Measurements from ENCODE around the gene TFEB.

TFEB gene

DNA sequence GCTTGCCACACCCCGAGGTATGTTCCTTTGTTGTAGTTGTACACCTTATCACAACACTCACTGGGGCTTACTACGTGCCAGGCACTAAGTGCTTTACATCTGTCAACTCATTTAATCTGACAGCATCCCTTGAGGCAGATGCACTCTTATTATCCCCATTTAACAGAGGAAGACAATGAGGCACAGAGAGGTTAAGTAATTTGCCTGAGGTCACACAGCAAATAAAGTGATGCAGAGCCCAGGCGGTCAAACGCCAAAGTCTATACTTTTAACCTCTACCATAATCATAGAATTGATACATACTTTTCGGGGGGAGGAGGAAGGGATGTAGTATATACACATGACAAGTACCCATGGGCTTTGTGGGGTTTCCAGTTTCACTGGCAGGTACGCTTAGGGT is 59.4 kb downstream of the TFEB start:
- no peak for DNase-seq (ENCODE audit: low read depth, low spot score)

DNA sequence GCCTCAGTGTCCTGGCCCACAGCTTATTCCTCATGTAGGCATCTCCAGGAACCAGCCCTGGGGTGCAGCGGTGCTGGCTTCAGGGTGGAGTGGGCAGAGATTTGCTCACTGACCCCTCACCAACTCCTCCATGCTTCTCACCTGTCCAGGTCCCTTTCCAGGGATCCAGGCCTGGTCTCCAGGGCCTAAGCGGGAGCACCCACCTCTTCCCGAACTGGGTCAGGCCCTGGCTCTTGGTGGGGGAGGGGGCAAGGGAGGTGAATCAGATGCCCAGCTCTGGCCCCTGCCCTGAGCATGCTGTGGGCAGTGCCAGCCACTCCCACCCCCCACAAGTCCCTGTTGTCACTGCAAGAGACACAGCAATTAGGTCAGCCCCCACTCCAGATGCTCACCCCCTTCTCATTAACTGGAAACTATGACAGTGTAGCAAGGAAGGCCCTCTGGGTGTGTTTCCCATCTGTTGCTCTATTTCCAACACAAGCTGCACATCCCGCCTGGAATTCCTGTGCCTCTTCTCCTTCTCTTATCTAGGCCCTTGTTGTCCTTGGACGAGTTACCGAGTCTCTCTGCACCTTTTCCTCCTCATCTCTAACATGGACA is 60.1 kb downstream of the TFEB start:
- DNase-seq (ENCODE audit: low read depth, low spot score) = no peak

DNA sequence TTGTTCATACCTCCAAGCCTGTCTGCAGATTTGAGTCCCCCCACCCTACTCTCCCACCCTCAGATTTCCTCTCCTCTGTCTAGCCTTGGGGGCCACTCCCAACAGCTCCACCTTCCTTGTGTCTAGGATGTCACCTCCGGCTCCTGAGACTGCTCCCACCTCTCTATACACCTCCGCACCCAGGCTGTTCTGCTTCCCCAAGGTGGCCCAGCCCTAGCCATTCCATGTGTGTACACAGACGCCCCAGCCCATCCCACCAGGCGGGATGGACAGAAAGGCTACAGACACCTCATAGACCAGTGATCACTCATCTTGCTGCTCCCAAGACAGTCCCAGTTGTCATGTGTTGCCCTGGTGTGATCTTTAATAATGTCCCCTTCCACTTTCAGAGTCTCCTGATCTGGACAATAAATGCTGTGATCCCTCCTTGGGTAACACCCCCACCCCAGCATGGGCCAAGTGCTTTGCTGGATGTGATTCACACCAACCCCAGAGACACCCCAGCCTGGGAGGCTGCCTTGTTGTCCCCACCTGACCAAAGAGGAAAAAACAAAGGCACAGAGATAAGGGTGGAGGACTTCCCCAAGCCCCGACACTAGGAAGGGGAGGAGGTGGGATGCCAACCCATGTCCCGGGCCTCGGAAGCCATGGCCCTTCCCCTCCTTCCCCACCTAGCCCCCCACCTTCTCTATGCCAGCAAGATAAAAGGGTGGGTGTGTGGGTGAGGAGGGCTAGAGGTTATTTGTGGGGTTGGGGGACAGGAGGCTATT is 61.0 kb downstream of the TFEB start:
- DNase-seq (ENCODE audit: low read depth, low spot score) = no peak

DNA sequence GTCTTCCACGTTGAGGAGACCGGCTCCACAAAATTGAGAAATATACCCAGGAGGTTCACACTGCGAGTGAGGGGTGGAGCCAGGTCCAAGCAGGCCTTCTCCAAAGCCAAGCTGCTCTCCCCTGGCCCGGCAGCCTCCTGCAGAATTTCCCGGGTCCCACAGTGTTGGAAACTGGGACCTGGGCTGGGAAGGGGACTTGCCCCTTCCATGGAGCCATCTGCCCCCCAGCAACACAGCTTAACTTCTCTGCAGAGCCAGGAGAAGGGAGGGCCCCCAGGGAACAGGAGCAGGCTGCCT is 61.8 kb downstream of the TFEB start:
- no peak for DNase-seq (ENCODE audit: low read depth, low spot score)

DNA sequence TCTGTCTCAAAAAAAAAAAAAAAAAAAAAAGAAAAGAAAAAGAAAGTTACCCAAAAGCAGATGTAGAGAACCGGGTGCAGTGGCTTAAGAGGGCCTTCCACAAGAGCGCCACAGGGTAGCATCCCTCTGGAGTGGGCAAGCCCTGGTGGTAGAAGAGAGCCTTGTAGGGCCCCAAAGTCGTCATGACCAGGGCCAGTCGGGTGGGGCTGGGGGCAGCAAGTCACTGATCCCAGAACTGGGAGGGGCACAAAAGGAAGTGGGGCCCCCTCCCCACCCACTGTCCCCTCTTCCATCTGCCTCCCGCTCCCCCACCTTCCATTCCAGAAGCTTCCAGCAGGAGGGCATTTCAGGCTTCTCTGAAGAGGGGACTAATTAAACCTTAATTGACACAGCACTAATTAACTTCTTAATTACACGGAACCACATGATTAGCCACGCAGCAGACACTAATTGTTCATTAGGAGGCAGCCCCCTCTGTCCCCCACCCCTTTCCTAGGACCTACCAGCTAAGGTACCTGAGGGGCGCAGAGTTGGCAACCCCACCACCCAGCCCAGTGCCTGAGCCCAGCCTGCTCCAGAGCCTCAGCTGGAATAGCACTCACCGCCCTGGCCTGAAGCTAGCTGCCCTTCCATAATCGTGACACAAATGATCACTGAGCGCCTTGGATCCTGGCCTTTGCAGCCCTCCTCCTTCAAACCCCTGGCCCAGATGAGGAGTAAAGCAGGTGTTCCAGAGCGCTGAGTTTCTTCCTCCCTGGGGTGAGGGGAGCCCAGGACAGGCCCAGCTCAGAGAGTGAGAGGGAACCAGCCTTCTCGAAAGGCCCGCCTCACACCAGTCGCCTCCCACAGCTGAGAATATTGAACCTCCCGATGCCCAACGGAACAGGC is 62.3 kb downstream of the TFEB start:
- DNase-seq (ENCODE audit: low read depth, low spot score) = no peak

DNA sequence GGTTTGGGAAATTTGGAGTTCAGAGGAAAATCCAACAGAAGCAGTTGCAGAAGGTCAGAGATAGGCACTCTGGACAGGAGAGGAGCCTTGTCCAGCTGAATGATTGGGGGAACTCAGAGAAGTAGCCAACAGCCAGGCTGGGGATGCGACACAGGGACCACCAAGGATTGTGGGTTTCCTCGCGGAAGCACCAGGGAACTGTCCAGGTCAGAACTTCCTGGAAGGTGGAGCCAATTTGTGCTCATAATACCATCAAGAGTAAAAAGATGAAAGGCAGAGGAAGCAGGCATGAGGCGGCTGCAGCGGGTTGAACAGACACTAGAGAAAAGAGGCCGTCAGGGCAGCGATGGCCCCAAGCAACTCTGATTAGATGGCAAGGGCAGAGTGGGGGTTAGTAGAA is 63.4 kb downstream of the TFEB start:
- no peak for DNase-seq (ENCODE audit: low read depth, low spot score)

DNA sequence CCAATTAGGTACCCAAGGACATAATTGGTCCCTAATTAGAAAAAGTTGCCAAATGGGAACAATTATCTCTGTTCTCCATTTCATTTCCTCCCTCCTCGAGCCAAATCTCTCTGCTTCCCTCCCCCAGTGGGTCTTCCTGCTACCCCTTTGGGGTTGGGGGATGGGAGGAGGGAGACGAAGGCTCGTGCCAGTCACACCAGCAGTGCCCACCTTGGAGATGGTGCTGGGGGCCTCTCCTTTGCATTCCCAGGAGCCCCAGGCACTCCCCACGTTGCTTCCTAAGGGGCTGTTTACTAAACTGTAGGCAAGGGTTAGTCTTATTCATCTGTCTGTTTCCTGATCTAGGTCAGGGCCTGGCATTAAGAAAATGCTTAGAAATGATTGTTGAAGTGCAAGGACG is 64.0 kb downstream of the TFEB start:
- DNase-seq (ENCODE audit: low read depth, low spot score) = no peak

DNA sequence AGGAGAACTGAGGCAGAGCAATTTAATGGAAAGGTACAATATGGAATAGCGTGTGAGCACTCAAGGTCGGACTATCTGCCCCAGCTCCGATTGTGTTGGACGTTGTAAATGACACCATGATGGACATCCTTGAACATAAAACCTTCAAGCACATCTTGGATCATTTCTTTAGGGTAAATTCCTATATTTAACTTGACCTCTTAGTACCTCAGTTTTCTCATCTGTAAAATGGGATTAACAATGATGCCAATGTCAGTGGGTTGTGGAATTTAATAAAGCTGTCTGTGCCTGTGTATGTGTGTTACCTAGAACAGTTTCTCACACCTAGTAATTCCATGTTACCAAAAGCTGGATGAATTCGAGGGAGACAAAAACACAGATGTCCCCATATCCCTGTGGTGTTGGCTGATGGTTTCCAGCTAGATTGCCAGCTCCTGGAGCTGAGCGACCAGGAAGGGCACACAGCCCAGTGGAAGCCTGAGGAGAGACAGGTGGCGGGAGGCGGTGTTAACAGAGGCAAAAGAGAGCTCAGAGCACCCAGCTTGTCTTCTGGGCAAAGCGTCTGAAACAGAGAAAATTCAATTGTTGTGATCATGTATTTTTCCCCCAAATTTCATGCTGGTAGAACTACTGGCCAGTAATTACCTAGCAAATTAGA is 64.6 kb downstream of the TFEB start:
- DNase-seq (ENCODE audit: low read depth, low spot score) = no peak

DNA sequence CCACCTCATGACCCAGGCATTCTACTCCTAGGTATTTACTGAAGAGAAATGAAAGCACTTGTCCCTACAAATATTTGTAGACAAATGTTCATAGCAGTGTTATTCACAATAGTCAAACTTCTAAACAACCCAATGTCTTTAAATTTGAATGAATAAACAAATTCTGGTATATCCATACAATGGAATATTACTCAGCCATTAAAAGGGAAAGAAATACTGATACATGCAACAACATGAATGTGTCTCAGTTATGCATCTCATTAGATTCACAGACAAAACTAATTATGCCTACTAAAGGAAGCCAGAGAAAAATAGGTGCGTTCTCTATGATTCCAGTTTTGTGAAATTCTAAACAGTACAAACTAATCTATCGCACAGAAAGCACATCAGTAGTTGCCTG is 66.4 kb downstream of the TFEB start:
- no peak for DNase-seq (ENCODE audit: low read depth, low spot score)

DNA sequence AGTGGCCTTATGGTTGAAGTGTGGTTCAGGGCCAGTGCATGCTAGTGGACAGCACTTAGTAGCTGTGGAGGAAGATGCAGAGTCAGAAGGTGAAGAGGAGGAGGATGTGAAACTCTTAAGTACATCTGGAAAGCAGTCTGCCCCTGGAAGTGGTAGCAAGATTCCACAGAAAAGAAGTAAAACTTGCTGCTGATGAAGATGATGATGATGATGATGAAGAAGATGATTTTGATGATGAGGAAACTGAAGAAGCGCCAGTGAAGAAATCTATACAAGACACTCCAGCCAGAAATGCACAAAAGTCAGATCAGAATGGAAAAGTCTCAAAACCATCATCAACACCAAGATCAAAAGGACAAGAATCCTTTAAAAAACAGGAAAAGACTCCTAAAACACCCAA is 68.2 kb downstream of the TFEB start:
- no peak for DNase-seq (ENCODE audit: low read depth, low spot score)

DNA sequence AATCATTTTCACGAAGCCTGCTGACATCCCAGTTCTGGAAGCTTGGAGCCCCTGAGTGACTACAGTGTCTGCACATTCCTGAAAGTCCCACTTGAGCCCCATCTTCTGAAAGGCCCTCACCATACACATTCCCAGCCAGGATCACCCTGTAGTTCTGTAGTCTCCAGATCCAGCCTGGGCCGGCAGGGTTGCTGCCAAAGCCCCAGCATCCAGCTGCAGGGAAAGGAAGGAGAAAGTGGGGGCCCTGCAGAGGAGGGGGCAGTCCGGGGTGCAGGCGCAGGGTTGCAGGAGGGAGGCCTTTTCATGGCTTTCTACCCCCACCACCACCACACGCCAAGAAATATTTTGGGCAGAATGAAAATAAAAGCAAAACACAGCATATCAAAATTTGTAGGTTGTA is 71.1 kb downstream of the TFEB start:
- DNase-seq (ENCODE audit: low read depth, low spot score) = no peak

DNA sequence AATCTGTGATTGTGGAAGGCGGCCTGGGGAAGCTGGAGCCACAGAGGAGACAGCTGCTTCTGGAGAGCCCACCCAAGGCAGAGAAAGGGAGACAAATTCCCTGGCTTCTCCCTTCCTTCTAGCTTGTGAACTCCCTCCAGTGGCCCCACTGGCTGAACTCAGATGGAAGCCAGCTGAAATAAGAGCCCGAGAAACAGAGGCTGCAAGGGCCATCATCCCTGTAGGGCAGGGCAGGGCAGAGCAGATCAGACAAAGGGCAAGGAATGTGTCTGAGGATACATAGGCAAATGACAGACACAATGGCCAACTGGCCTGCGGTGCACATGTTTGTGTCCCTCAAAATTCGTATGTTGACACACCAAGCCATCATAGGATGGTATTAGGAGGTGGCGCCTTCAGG is 71.8 kb downstream of the TFEB start:
- no peak for DNase-seq (ENCODE audit: low read depth, low spot score)

DNA sequence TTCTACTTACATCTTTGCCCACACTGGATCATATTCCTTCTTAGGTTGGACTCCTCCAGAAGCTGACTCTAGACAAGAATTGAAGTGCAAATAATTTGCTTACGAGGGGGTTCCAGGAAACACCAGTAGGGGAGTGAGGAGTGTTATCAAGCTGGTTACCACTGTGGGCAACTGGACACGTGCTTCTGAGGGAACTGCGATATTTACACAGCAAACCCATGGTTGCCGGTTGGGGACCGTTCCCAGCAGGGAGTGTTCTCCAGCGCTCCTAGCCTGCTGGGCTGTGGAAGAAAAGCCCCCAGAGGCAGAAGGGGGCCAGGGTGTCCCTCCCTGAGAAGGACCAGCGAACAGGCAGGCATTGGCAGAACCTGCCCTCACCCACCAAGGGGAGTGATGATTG is 75.5 kb downstream of the TFEB start:
- DNase-seq (ENCODE audit: low read depth, low spot score) = no peak

DNA sequence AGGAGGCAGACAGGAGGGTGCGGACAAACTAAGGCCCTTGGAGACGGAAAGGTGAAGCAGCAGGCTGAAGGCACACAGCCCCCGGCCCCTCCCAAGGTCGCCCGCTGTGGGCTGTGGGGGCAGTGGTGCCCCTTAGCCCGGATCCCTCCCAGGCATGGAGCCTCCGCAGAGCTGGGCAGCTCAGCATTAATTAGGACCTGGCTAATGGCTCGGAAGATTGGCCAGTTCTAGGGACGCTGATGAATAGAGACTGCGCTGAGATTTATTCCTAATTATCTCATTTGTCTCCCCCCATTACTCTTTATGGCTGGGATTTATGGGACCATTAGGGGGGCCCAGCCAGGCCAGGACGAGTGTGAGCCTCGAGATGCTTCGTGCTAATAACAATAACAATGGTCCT is 76.8 kb downstream of the TFEB start:
- DNase-seq (ENCODE audit: low read depth, low spot score) = no peak

DNA sequence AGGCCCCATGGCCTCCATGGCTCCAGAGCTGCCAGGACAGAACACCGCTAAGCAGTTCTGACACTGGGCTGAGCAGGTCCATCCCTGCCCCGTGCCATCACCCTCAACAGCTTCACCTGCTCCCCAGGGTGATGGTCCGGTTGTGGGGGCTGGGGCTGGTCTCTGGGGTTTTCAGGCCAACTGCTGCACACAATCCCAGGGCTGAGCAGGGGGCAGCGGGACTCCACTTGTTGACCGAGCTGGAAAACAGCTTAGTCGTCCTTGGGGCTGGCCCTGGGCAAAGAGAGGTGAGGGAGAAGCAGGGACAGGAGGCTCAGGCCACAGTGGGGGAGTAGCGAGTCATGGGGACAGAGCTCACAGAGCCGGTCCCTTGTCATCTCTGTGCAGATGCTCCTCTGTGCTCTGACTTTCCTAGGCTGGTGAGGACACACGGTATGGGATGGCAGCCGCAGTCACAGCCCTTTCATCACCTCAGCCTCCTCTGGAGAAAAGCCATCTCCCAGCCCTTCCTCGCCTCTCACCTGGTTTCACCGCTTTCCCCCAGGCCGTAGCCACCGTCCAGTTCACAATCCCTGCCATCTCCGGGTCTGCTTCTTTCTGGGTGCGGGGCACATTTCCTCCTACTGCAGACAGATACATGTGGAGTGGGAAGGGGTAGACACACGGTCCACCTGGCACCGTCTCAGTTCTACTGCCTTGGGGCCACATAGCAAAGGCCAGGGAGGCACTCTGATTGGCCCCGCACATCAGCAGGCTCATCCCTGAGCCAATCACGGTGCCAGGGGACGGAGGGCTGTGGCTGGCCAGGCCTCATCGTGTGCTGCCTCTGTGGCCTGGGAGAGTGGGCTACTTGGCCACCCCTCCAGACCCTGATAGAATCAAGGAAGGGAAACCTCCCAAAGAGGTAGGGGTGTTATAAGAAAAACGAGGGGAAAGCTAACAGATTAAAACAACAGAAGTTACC is 78.0 kb downstream of the TFEB start:
- DNase-seq (ENCODE audit: low read depth, low spot score) = no peak

DNA sequence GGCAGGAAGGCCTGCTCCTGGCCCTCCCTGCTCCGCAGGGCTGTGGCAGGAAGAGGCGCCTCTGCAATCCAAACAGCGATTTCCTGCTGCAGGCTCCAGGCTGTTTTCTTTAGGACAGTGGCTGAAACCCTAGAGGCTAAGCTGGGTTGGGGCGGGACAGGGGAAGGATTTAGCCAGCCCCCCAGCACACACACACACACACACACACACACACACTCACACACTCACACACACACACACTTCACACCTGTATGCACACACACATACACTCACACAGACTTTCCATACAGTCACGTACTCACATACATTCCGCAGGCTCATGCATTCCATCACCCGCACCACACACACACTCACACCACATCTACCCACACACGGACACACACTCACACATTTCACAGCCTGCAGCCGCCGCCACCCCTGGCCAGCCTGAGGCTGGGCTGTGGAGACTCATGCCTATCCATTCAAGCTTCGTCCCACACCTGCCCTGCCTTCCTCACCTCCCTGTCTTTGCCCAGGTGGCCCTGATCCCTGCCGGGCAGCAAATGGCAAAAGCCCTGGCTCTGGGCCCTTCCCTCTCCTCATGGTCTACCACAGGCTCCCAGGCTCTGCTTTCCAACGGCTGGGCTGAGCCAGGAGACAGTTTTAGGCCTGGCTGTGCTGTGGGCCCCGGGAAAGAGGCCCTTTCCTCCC is 79.3 kb downstream of the TFEB start:
- no peak for DNase-seq (ENCODE audit: low read depth, low spot score)

DNA sequence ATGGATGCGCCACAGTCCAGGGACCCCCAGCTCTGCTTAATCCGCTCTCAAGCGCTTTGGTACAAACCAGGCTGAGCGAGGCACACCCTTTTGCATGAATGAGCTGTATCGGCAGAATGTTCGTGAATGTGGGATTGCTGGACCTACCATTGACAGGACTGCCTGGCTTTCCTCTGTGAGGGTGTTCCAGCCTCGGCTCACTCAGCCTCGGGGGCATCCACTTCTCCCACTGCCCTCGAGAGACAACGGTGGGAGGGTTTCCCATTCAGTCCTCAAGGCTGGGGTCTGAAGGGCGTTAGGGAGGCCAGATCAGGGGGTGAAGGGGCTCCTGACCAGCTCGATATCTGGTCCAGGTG is 79.8 kb downstream of the TFEB start:
- no peak for DNase-seq (ENCODE audit: low read depth, low spot score)

DNA sequence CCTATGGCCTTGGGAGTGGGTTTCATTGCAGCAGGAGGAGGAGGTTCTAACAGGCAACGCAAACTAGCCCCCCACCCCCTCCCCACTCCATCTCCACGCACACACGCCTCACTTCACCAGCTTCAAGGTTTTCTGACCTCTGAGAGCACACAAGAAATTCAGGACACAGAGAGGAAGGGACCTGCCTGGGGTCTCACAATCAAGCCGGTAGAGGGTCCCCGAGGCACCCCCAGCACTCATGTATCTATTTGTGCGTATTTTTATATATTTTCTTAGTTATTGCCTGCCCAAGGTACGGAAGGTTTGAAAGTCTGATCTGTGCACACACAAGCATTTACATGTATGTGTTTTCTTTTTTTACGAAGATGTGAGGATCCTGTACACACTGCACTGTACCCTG is 80.2 kb downstream of the TFEB start:
- no peak for DNase-seq (ENCODE audit: low read depth, low spot score)

DNA sequence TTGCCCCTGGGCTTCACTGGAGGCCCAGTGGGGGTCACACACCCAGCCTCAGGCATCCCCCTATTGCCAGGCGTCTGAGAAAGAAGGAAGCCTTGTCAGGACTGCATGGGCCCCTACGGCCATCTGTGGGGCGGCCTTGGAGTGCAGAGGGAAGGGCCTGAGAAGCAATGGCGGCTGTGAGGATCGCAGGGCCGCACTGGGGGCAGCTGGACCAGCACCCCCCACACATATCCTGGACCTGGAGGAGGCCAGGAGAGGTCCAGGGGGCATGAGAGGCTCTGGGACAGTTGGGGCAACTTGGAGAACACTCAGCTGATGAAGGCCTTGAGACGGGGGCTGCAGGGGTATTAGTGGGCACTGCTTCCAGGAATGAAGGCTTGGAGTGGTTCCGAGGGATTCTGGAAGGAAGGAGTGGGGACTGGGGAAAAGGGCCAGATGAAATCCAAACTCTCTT is 80.7 kb downstream of the TFEB start:
- no peak for DNase-seq (ENCODE audit: low read depth, low spot score)

DNA sequence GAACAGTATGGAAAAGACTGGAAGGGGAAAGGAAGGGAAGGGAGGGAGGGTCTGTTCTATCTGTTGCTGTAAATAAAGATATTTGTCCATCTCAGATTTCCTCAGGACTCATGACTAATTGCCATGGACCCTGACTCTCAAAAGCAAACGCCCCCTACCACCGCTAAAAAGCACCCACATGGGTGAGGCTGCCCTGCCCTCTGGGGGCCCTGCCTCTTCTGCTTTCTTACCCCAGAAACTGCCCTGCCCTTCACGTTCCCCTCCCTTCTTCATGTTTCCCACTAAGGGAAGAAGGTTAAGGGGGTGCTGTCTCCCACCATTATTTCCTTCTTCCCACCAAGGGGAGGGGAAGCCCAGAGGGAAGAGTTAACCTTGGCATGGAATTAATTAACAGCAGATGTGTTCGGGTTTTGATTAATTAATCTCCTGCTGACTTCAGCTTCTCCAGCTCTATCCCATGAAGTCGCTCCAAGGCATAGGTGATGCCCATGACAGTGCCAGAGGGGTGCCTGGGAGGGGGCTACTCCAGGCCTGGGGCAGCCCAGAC is 81.2 kb downstream of the TFEB start:
- DNase-seq (ENCODE audit: low read depth, low spot score) = no peak
